ENCODE results near the gene OSER1.

GRCh38 chr20:44211177-44212039 is 837 bp upstream of the OSER1 start:
- TF ChIP-seq EZH2 (IDR thresholded peaks at IDR 0.05; ENCODE audit: low read length, unreplicated experiment): no peak
- TF ChIP-seq CTCF (conservative IDR thresholded peaks at IDR 0.05; ENCODE audit: low read depth, low read length): no peak
- TF ChIP-seq EZH2phosphoT487 (IDR thresholded peaks at IDR 0.05; ENCODE audit: borderline replicate concordance, low read length): no peak
